ENCODE measurements around the gene C1orf105. TPM values are rescaled to one million over a fixed set of nuclear protein-coding genes. Genes with fewer than 3 reads are reported as not detected.
"Not testable (repeated sequence)": the region's sequence is repeated elsewhere in the genome, so short reads cannot be mapped to it uniquely, and the experiment has no call there.

Gene C1orf105
- total RNA-seq, 1 donor from 2014 or later, result not detected

- Mint-ChIP-seq H3K36me3 (peaks cover 12% of the 10 kb centered on the region), H3K9me3 (peaks cover 7% of the 10 kb centered on the region), H3K4me1 (ENCODE audit: unreplicated experiment) (peaks cover 14% of the 10 kb centered on the region), H3K27me3 (no peaks in the 10 kb centered on the region), H3K27ac (peak overlapping the region; percentile 60), H3K4me3 (no peak overlapping the region)
- no peak for DNase-seq (ENCODE audit: extremely low spot score, unreplicated experiment)
- no peak for TF ChIP-seq CTCF (conservative IDR thresholded peaks at IDR 0.05)
Observed at GRCh38 chr1:172431721-172432192, 11.3 kb downstream of the C1orf105 start.

- not testable (repeated sequence) for H3K4me3 Mint-ChIP-seq, H3K9me3 Mint-ChIP-seq
Observed at GRCh38 chr1:172437183-172437582, 16.7 kb downstream of the C1orf105 start.

GRCh38 chr1:172442404-172442803 is 21.9 kb downstream of the C1orf105 start:
- Mint-ChIP-seq H3K27ac (peak overlapping the region; percentile 27), H3K27me3 (no peaks in the 10 kb centered on the region), H3K9me3 (no peaks in the 10 kb centered on the region), H3K36me3 (peaks cover 28% of the 10 kb centered on the region), H3K4me3 (peak overlapping the region; percentile 96), H3K4me1 (ENCODE audit: unreplicated experiment) (peaks cover 17% of the 10 kb centered on the region)
- DNase-seq (ENCODE audit: extremely low spot score, unreplicated experiment), result no peak
- TF ChIP-seq CTCF (conservative IDR thresholded peaks at IDR 0.05), result no peak

More at GRCh38 chr1:172437183-172437582, 16.7 kb downstream of the C1orf105 start:
- H3K27ac Mint-ChIP-seq; H3K27me3 Mint-ChIP-seq; H3K4me1 Mint-ChIP-seq (ENCODE audit: unreplicated experiment); DNase-seq (ENCODE audit: extremely low spot score, unreplicated experiment): not testable (repeated sequence)
- H3K36me3 Mint-ChIP-seq, result peaks cover 35% of the 10 kb centered on the region

- Mint-ChIP-seq H3K27me3 (no peaks in the 10 kb centered on the region), H3K36me3 (peaks cover 28% of the 10 kb centered on the region), H3K27ac (peak overlapping the region; percentile 85), H3K4me3 (peak overlapping the region; percentile 96), H3K4me1 (ENCODE audit: unreplicated experiment) (peaks cover 17% of the 10 kb centered on the region), H3K9me3 (no peaks in the 10 kb centered on the region)
- TF ChIP-seq CTCF (conservative IDR thresholded peaks at IDR 0.05), result no peak
- DNase-seq (ENCODE audit: extremely low spot score, unreplicated experiment), result no peak
Observed at GRCh38 chr1:172442843-172443565, 22.5 kb downstream of the C1orf105 start.

- peak; percentile 91 for TF ChIP-seq CTCF (conservative IDR thresholded peaks at IDR 0.05)
- Mint-ChIP-seq H3K27ac (peak within 1 kb of the TSS; percentile 85), H3K36me3 (peaks cover 28% of the 10 kb centered on the region), H3K4me3 (peak within 1 kb of the TSS; percentile 96), H3K4me1 (ENCODE audit: unreplicated experiment) (peaks cover 22% of the 10 kb centered on the region), H3K27me3 (no peaks in the 10 kb centered on the region), H3K9me3 (no peaks in the 10 kb centered on the region)
- DNase-seq (ENCODE audit: extremely low spot score, unreplicated experiment), result peak; percentile 92
Observed at GRCh38 chr1:172443666-172444453, 23.4 kb downstream of the C1orf105 start, which contains the start of gene PIGC. TSS of gene PIGC (minus strand) at chr1:172444069. CDS start at chr1:172442622, 1,447 bp downstream.

GRCh38 chr1:172446547-172446946 is 26.1 kb downstream of the C1orf105 start:
- H3K36me3 Mint-ChIP-seq, result peaks cover 11% of the 10 kb centered on the region
- H3K4me1 Mint-ChIP-seq (ENCODE audit: unreplicated experiment), result peaks cover 46% of the 10 kb centered on the region
- no peaks in the 10 kb centered on the region for H3K9me3 Mint-ChIP-seq
- TF ChIP-seq CTCF (conservative IDR thresholded peaks at IDR 0.05), result no peak
- H3K27ac Mint-ChIP-seq, result no peak overlapping the region
- DNase-seq (ENCODE audit: extremely low spot score, unreplicated experiment), result no peak
- H3K27me3 Mint-ChIP-seq, result no peaks in the 10 kb centered on the region
- H3K4me3 Mint-ChIP-seq, result no peak overlapping the region
